ENCODE measurements around the gene TUBGCP3.

TUBGCP3 gene

GRCh38 chr13:112449545-112449930, 138.4 kb downstream of the TUBGCP3 start:
- no peak for TF ChIP-seq CTCF (conservative IDR thresholded peaks at IDR 0.05; ENCODE audit: low read depth, low read length)
- DNase-seq (ENCODE audit: low read depth) = no peak
- H3K4me3 ChIP-seq (ENCODE audit: low read length) = no peak overlapping the region

GRCh38 chr13:112448621-112449544, 139.1 kb downstream of the TUBGCP3 start:
- H3K4me3 ChIP-seq (ENCODE audit: low read length) = no peak overlapping the region
- DNase-seq (ENCODE audit: low read depth) = no peak
- no peak for TF ChIP-seq CTCF (conservative IDR thresholded peaks at IDR 0.05; ENCODE audit: low read depth, low read length)

- DNase-seq (ENCODE audit: low read depth) = no peak
- no peak overlapping the region for H3K4me3 ChIP-seq (ENCODE audit: low read length)
- TF ChIP-seq CTCF (conservative IDR thresholded peaks at IDR 0.05; ENCODE audit: low read depth, low read length) = no peak
Observed at GRCh38 chr13:112447761-112448603, 140.0 kb downstream of the TUBGCP3 start.

GRCh38 chr13:112447306-112447705, 140.6 kb downstream of the TUBGCP3 start:
- TF ChIP-seq CTCF (conservative IDR thresholded peaks at IDR 0.05; ENCODE audit: low read depth, low read length) = no peak
- no peak overlapping the region for H3K4me3 ChIP-seq (ENCODE audit: low read length)
- DNase-seq (ENCODE audit: low read depth) = no peak

GRCh38 chr13:112446867-112447266, 141.1 kb downstream of the TUBGCP3 start:
- TF ChIP-seq CTCF (conservative IDR thresholded peaks at IDR 0.05; ENCODE audit: low read depth, low read length) = no peak
- no peak overlapping the region for H3K4me3 ChIP-seq (ENCODE audit: low read length)
- no peak for DNase-seq (ENCODE audit: low read depth)

GRCh38 chr13:112446347-112446861, 141.5 kb downstream of the TUBGCP3 start:
- DNase-seq (ENCODE audit: low read depth) = no peak

More at GRCh38 chr13:112446347-112446861, 141.5 kb downstream of the TUBGCP3 start:
- no peak for TF ChIP-seq CTCF (conservative IDR thresholded peaks at IDR 0.05; ENCODE audit: low read depth, low read length)
- no peak overlapping the region for H3K4me3 ChIP-seq (ENCODE audit: low read length)
